HepG2 (cell line): ENCODE data around the gene WDR62. TPM values are rescaled to one million over a fixed set of nuclear protein-coding genes. Genes with fewer than 3 reads are reported as not detected.

Source experiments
- ATAC-seq: fragments of 200-7000 bp; cut with Tn5 transposase; 3 replicates; pipeline ENCODE4 v1.9.1; 2020; ENCODE audit warnings: mild to moderate bottlenecking, moderate library complexity
- BruUV-seq: library from RNA; stranded (reverse); fragments of 400-500 nt; replicated peaks from 2 replicates; lab custom pipeline; 2021; lab: Mats Ljungman, UMichigan
- CTCF ChIA-PET: fragments of 300-600 bp; formaldehyde crosslinking; extraction: SDS; loops from one replicate; lab custom pipeline; 2021; ENCODE audit warnings: low total read pairs, inconsistent platforms, low intra/inter-chr PET ratio; lab: Yijun Ruan, JAX
- POLR2A ChIA-PET: fragments of 350-600 bp; sonication (Branson Sonifier 250); formaldehyde crosslinking; loops from one replicate; lab custom pipeline; 2020; ENCODE audit warnings: antibody characterized with exemption, inconsistent platforms; lab: Yijun Ruan, JAX
- DNase-seq: peaks from one replicate; pipeline ENCODE4 v3.0.0-alpha.2; 2015; ENCODE audit warnings: low spot score
- FAIRE-seq: peaks from 3 replicates; lab custom pipeline; 2011; peaks lifted over from hg19 to GRCh38; lab: Jason Lieb, UNC
- H2AFZ ChIP-seq: one replicate; pipeline ENCODE4 v1.6.1; 2011; ENCODE audit warnings: low read length, inconsistent platforms
- H3K27ac ChIP-seq: fragments of 300-600 bp; 3 replicates; pipeline ENCODE4 v1.8.0; 2011; ENCODE audit warnings: mixed run types, mild to moderate bottlenecking, mixed read lengths, low read length, inconsistent platforms; ENCODE audit not compliant: insufficient read depth; ENCODE audit errors: extremely low read length
- H3K27me3 ChIP-seq, 2 experiments: fragments of 200-600 bp in 1 of 2; 2 replicates in 1 of 2; 3 replicates in 1 of 2; pipeline versions ENCODE4 v1.6.0 to v1.8.0; 2011; ENCODE audit warnings: low read length in 2 of 2, mild to moderate bottlenecking in 2 of 2, moderate library complexity in 2 of 2, inconsistent platforms in 1 of 2; ENCODE audit not compliant: insufficient read depth in 2 of 2, control insufficient read depth in 1 of 2
- H3K36me3 ChIP-seq, 2 experiments: fragments of 200-600 bp in 1 of 2; replicated peaks in 1 of 2; 2 replicates in 1 of 2; 3 replicates in 1 of 2; pipeline versions ENCODE4 v1.5.1 to v1.8.0; 2011; ENCODE audit warnings: low read length in 2 of 2, inconsistent platforms in 1 of 2; ENCODE audit not compliant: insufficient read depth in 2 of 2, control insufficient read depth in 1 of 2
- H3K4me1 ChIP-seq: 2 replicates; pipeline ENCODE4 v1.5.1; 2012; ENCODE audit warnings: low read length, inconsistent platforms; ENCODE audit not compliant: insufficient read depth
- H3K4me2 ChIP-seq: 2 replicates; pipeline ENCODE4 v1.6.0; 2011; ENCODE audit warnings: low read depth, low read length, inconsistent platforms
- H3K4me3 ChIP-seq, 3 experiments: fragments of 200-600 bp in 1 of 3; sonication (generic), shearing (Covaris generic) in 1 of 3; replicated peaks in 1 of 3; 2 replicates each; pipeline ENCODE4 v1.5.1; 2011 to 2016; ENCODE audit warnings: low read length in 3 of 3, inconsistent platforms in 2 of 3, low read depth in 2 of 3, mild to moderate bottlenecking in 2 of 3, control low read depth in 1 of 3, mixed read lengths in 1 of 3; ENCODE audit not compliant: insufficient read depth in 1 of 3
- H3K79me2 ChIP-seq: one replicate; pipeline ENCODE4 v1.6.1; 2011; ENCODE audit warnings: low read length, inconsistent platforms; ENCODE audit not compliant: insufficient read depth
- H3K9ac ChIP-seq: 2 replicates; pipeline ENCODE4 v1.6.0; 2011; ENCODE audit warnings: mild to moderate bottlenecking, low read depth, low read length, inconsistent platforms; ENCODE audit not compliant: insufficient read depth
- H3K9me3 ChIP-seq: 2 replicates; pipeline ENCODE4 v1.5.1; 2012; ENCODE audit warnings: mild to moderate bottlenecking, low read length
- H4K20me1 ChIP-seq: 2 replicates; pipeline ENCODE4 v1.6.0; 2011; ENCODE audit warnings: inconsistent platforms, mild to moderate bottlenecking, low read length, moderate library complexity; ENCODE audit not compliant: insufficient read depth
- FOXK1 ChIP-seq: sonication (generic); formaldehyde crosslinking; IDR thresholded peaks from 2 replicates; pipeline ENCODE4 v1.4.0; 2020; ENCODE audit warnings: low read depth, missing genetic modification reagents, borderline replicate concordance
- FOXP4 ChIP-seq: sonication (generic); formaldehyde crosslinking; IDR thresholded peaks from 2 replicates; pipeline ENCODE4 v1.4.0; 2020; ENCODE audit warnings: missing genetic modification reagents
- GTF2F1 ChIP-seq: fragments of 150-350 bp; IDR thresholded peaks from 2 replicates; pipeline ENCODE4 v1.6.1; 2014; ENCODE audit warnings: low read length
- KLF13 ChIP-seq: sonication (generic); formaldehyde crosslinking; IDR thresholded peaks from 2 replicates; pipeline ENCODE4 v1.4.0; 2020; ENCODE audit warnings: mild to moderate bottlenecking, missing genetic modification reagents
- MIXL1 ChIP-seq: IDR thresholded peaks from 2 replicates; pipeline ENCODE4 v1.6.1; 2016
- NFYC ChIP-seq: IDR thresholded peaks from 2 replicates; pipeline ENCODE4 v1.6.1; 2016; ENCODE audit warnings: missing genetic modification reagents, missing compliant biosample characterization
- POLR2G ChIP-seq: fragments of 200-400 bp; formaldehyde crosslinking; IDR thresholded peaks from 2 replicates; pipeline ENCODE4 v1.6.1; 2018; ENCODE audit warnings: mild to moderate bottlenecking, low read depth, low read length, moderate library complexity
- SATB2 ChIP-seq: sonication (generic); formaldehyde crosslinking; IDR thresholded peaks from 2 replicates; pipeline ENCODE4 v1.5.0; 2020; ENCODE audit warnings: missing genetic modification reagents
- ZFX ChIP-seq: sonication (generic); formaldehyde crosslinking; IDR thresholded peaks from 2 replicates; pipeline ENCODE4 v1.4.0; 2020; ENCODE audit warnings: mild to moderate bottlenecking, low read depth, missing genetic modification reagents, moderate library complexity
- ZNF136 ChIP-seq: sonication (generic); formaldehyde crosslinking; IDR thresholded peaks from 2 replicates; pipeline ENCODE4 v1.8.1; 2022; ENCODE audit warnings: low read depth, mild to moderate bottlenecking, moderate library complexity, missing genetic modification reagents
- ZNF18 ChIP-seq: sonication (generic); formaldehyde crosslinking; IDR thresholded peaks from 2 replicates; pipeline ENCODE4 v1.8.0; 2022; ENCODE audit warnings: mild to moderate bottlenecking, missing genetic modification reagents; ENCODE audit not compliant: insufficient replicate concordance
- ZNF296 ChIP-seq: sonication (generic); formaldehyde crosslinking; conservative IDR thresholded peaks from 2 replicates; pipeline ENCODE4 v1.5.0; 2020; ENCODE audit warnings: mild to moderate bottlenecking, missing genetic modification reagents
- ZNF512 ChIP-seq: sonication (generic); formaldehyde crosslinking; IDR thresholded peaks from 2 replicates; pipeline ENCODE4 v1.4.0; 2020; ENCODE audit warnings: mild to moderate bottlenecking, missing genetic modification reagents
- WGBS: methylation state at CpG from one replicate; pipeline ENCODE4 v1.1.6; 2017; ENCODE audit warnings: low lambda C conversion rate; 5-methylcytosine and 5-hydroxymethylcytosine counted together
- in situ Hi-C: cut with HindIII; loops from 2 replicates; pipeline ENCODE4 v1.10.0; 2017; ENCODE audit warnings: low pct_unique_long_range_greater_than_20kb; ENCODE audit not compliant: extremely low pct_ligation_motif_present
- intact Hi-C: fragments of 100-400 bp; cut with micrococcal nuclease; formaldehyde crosslinking; loops from one replicate; pipeline ENCODE4 v1.10.0; 2022; ENCODE audit not compliant: unreplicated experiment
- polyA plus RNA-seq, 8 experiments: library from polyadenylated mRNA; depleted of rRNA in 3 of 8; stranded (reverse) in 7 of 8; unstranded in 1 of 8; fragments of >200 nt; fragmentation: Illumina TruSeq in 4 of 8; extraction: Trizol in 4 of 8; gene quantifications; 2 replicates each; pipeline versions ENCODE4 v1.2.1 to v1.2.3, GENCODE V29; 2011 to 2016; ENCODE audit warnings: low read depth in 4 of 8, missing spikeins in 1 of 8, mixed read lengths in 1 of 8; ENCODE audit not compliant: insufficient read depth in 1 of 8
- total RNA-seq, 5 experiments: library from RNA; depleted of rRNA; stranded (reverse); fragments of >200 nt; fragmentation: Illumina TruSeq; extraction: Trizol; gene quantifications; 2 replicates each; pipeline ENCODE4 v1.2.3, GENCODE V29; 2016; ENCODE audit warnings: low read depth in 1 of 5
- TF ChIP-seq, protein P1 (sequence below): sonication (generic); formaldehyde crosslinking; IDR thresholded peaks from 2 replicates; pipeline ENCODE4 v1.4.0; 2020; ENCODE audit warnings: missing genetic modification reagents

Gene WDR62
- total and polyA plus RNA-seq, 2 of the 13 experiments (the other 11 are each of a cell fraction or from before 2014, with no cell fraction given): 5.8 to 12.5 TPM

GRCh38 chr19:36084231-36085009, 29.7 kb downstream of the WDR62 start (continued):
- no peak for TF ChIP-seq ZNF512 (CRISPR knock-in tag)
- TF ChIP-seq, all 625 proteins: peak for 0

DNA sequence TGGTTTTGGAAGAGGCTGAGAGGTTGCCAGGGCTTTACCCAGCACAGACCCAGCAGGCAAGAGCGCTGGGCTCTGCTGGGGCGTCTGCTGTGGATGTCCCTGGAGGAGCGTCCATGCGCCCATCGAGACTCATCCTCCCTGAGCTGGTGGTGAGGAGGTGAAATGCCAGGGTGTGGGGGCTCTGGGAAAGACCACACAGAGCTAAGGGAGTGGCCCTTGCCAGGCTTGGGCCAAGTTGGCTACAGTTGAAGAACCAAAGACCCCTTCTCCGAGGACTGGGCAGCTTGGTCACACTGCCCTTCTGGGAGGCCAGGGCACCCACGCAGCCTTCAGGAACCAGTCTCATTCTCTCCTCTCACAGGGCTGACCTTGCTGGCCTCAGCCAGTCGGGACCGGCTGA, 31.6 kb downstream of the WDR62 start:
- Histone ChIP-seq H2AFZ (no peak overlapping the region), H3K9me3 (no peaks in the 10 kb centered on the region), H3K27ac (no peak overlapping the region), H3K9ac (no peak overlapping the region), H3K4me2 (no peak overlapping the region), H3K79me2 (no peaks in the 10 kb centered on the region), H3K4me3 (no peak overlapping the region), H3K27me3 (no peaks in the 10 kb centered on the region), H3K4me1 (no peaks in the 10 kb centered on the region), H3K36me3 (peaks cover 23 to 72% of the 10 kb centered on the region in 2 experiments), H4K20me1 (no peaks in the 10 kb centered on the region)
- WGBS: 88% methylated on average over 2 of the region's 9 CpGs
- CTCF ChIA-PET: no interaction called here
- FAIRE-seq: no peak
- no peak for ATAC-seq
- intact Hi-C loops (no loop called here), in situ Hi-C loops (no loop called here)
- TF ChIP-seq KLF13 (no peak), ZNF296 (CRISPR knock-in tag) (no peak), FOXK1 (CRISPR knock-in tag) (no peak), NFYC (CRISPR knock-in tag) (no peak), ZNF18 (CRISPR knock-in tag) (no peak), FOXP4 (CRISPR knock-in tag) (no peak), ZNF136 (no peak), SATB2 (CRISPR knock-in tag) (no peak), GTF2F1 (no peak), ZFX (CRISPR knock-in tag) (no peak), MIXL1 (no peak), POLR2G (no peak)
- TF ChIP-seq, protein P1, sequence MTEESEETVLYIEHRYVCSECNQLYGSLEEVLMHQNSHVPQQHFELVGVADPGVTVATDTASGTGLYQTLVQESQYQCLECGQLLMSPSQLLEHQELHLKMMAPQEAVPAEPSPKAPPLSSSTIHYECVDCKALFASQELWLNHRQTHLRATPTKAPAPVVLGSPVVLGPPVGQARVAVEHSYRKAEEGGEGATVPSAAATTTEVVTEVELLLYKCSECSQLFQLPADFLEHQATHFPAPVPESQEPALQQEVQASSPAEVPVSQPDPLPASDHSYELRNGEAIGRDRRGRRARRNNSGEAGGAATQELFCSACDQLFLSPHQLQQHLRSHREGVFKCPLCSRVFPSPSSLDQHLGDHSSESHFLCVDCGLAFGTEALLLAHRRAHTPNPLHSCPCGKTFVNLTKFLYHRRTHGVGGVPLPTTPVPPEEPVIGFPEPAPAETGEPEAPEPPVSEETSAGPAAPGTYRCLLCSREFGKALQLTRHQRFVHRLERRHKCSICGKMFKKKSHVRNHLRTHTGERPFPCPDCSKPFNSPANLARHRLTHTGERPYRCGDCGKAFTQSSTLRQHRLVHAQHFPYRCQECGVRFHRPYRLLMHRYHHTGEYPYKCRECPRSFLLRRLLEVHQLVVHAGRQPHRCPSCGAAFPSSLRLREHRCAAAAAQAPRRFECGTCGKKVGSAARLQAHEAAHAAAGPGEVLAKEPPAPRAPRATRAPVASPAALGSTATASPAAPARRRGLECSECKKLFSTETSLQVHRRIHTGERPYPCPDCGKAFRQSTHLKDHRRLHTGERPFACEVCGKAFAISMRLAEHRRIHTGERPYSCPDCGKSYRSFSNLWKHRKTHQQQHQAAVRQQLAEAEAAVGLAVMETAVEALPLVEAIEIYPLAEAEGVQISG (CRISPR knock-in tag): no peak
- DNase-seq: no peak
- no TSS peak for BruUV-seq
- POLR2A ChIA-PET: no interaction called here
